HepG2 (cell line): Measurements from ENCODE around the gene PIGBOS1. TPM values are rescaled to one million over a fixed set of nuclear protein-coding genes. Genes with fewer than 3 reads are reported as not detected.

Source experiments
- ATAC-seq: fragments of 200-7000 bp; cut with Tn5 transposase; 3 replicates; pipeline ENCODE4 v1.9.1; 2020; ENCODE audit warnings: mild to moderate bottlenecking, moderate library complexity
- BruUV-seq: library from RNA; stranded (reverse); fragments of 400-500 nt; replicated peaks from 2 replicates; lab custom pipeline; 2021; lab: Mats Ljungman, UMichigan
- CTCF ChIA-PET: fragments of 300-600 bp; formaldehyde crosslinking; extraction: SDS; loops from one replicate; lab custom pipeline; 2021; ENCODE audit warnings: low total read pairs, inconsistent platforms, low intra/inter-chr PET ratio; lab: Yijun Ruan, JAX
- POLR2A ChIA-PET: fragments of 350-600 bp; sonication (Branson Sonifier 250); formaldehyde crosslinking; loops from one replicate; lab custom pipeline; 2020; ENCODE audit warnings: antibody characterized with exemption, inconsistent platforms; lab: Yijun Ruan, JAX
- DNase-seq: peaks from one replicate; pipeline ENCODE4 v3.0.0-alpha.2; 2015; ENCODE audit warnings: low spot score
- FAIRE-seq: peaks from 3 replicates; lab custom pipeline; 2011; peaks lifted over from hg19 to GRCh38; lab: Jason Lieb, UNC
- H2AFZ ChIP-seq: one replicate; pipeline ENCODE4 v1.6.1; 2011; ENCODE audit warnings: low read length, inconsistent platforms
- H3K27ac ChIP-seq: fragments of 300-600 bp; 3 replicates; pipeline ENCODE4 v1.8.0; 2011; ENCODE audit warnings: mixed run types, mild to moderate bottlenecking, mixed read lengths, low read length, inconsistent platforms; ENCODE audit not compliant: insufficient read depth; ENCODE audit errors: extremely low read length
- H3K27me3 ChIP-seq, 2 experiments: fragments of 200-600 bp in 1 of 2; 2 replicates in 1 of 2; 3 replicates in 1 of 2; pipeline versions ENCODE4 v1.6.0 to v1.8.0; 2011; ENCODE audit warnings: low read length in 2 of 2, mild to moderate bottlenecking in 2 of 2, moderate library complexity in 2 of 2, inconsistent platforms in 1 of 2; ENCODE audit not compliant: insufficient read depth in 2 of 2, control insufficient read depth in 1 of 2
- H3K36me3 ChIP-seq, 2 experiments: fragments of 200-600 bp in 1 of 2; replicated peaks in 1 of 2; 2 replicates in 1 of 2; 3 replicates in 1 of 2; pipeline versions ENCODE4 v1.5.1 to v1.8.0; 2011; ENCODE audit warnings: low read length in 2 of 2, inconsistent platforms in 1 of 2; ENCODE audit not compliant: insufficient read depth in 2 of 2, control insufficient read depth in 1 of 2
- H3K4me1 ChIP-seq: 2 replicates; pipeline ENCODE4 v1.5.1; 2012; ENCODE audit warnings: low read length, inconsistent platforms; ENCODE audit not compliant: insufficient read depth
- H3K4me2 ChIP-seq: 2 replicates; pipeline ENCODE4 v1.6.0; 2011; ENCODE audit warnings: low read depth, low read length, inconsistent platforms
- H3K4me3 ChIP-seq, 3 experiments: fragments of 200-600 bp in 1 of 3; sonication (generic), shearing (Covaris generic) in 1 of 3; replicated peaks in 1 of 3; 2 replicates each; pipeline ENCODE4 v1.5.1; 2011 to 2016; ENCODE audit warnings: low read length in 3 of 3, inconsistent platforms in 2 of 3, low read depth in 2 of 3, mild to moderate bottlenecking in 2 of 3, control low read depth in 1 of 3, mixed read lengths in 1 of 3; ENCODE audit not compliant: insufficient read depth in 1 of 3
- H3K79me2 ChIP-seq: one replicate; pipeline ENCODE4 v1.6.1; 2011; ENCODE audit warnings: low read length, inconsistent platforms; ENCODE audit not compliant: insufficient read depth
- H3K9ac ChIP-seq: 2 replicates; pipeline ENCODE4 v1.6.0; 2011; ENCODE audit warnings: mild to moderate bottlenecking, low read depth, low read length, inconsistent platforms; ENCODE audit not compliant: insufficient read depth
- H3K9me3 ChIP-seq: 2 replicates; pipeline ENCODE4 v1.5.1; 2012; ENCODE audit warnings: mild to moderate bottlenecking, low read length
- H4K20me1 ChIP-seq: 2 replicates; pipeline ENCODE4 v1.6.0; 2011; ENCODE audit warnings: inconsistent platforms, mild to moderate bottlenecking, low read length, moderate library complexity; ENCODE audit not compliant: insufficient read depth
- CREBL2 ChIP-seq: sonication (generic); formaldehyde crosslinking; IDR thresholded peaks from 2 replicates; pipeline ENCODE4 v1.8.1; 2023; ENCODE audit warnings: missing genetic modification reagents, mild to moderate bottlenecking, borderline replicate concordance
- DPF2 ChIP-seq: sonication (generic); formaldehyde crosslinking; IDR thresholded peaks from 2 replicates; pipeline ENCODE4 v1.4.0; 2020; ENCODE audit warnings: mild to moderate bottlenecking, low read depth, missing genetic modification reagents, borderline replicate concordance
- GFI1 ChIP-seq: sonication (generic); formaldehyde crosslinking; IDR thresholded peaks from 2 replicates; pipeline ENCODE4 v1.5.0; 2020; ENCODE audit warnings: missing genetic modification reagents, mild to moderate bottlenecking, borderline replicate concordance
- JDP2 ChIP-seq: sonication (generic); formaldehyde crosslinking; IDR thresholded peaks from 2 replicates; pipeline ENCODE4 v1.8.1; 2022; ENCODE audit warnings: missing genetic modification reagents, borderline replicate concordance
- KLF6 ChIP-seq: IDR thresholded peaks from 2 replicates; pipeline ENCODE4 v1.8.0; 2016; ENCODE audit warnings: missing biosample characterization, missing genetic modification reagents
- NAIF1 ChIP-seq: sonication (generic); formaldehyde crosslinking; IDR thresholded peaks from 2 replicates; pipeline ENCODE4 v1.5.0; 2020; ENCODE audit warnings: mild to moderate bottlenecking, missing genetic modification reagents, borderline replicate concordance
- PAF1 ChIP-seq: IDR thresholded peaks from 2 replicates; pipeline ENCODE4 v1.6.1; 2016; ENCODE audit warnings: missing genetic modification reagents, missing compliant biosample characterization
- REXO4 ChIP-seq: sonication (generic); formaldehyde crosslinking; IDR thresholded peaks from 2 replicates; pipeline ENCODE4 v1.8.0; 2022; ENCODE audit warnings: missing genetic modification reagents, mild to moderate bottlenecking, borderline replicate concordance
- ZNF253 ChIP-seq: sonication (generic); formaldehyde crosslinking; IDR thresholded peaks from 2 replicates; pipeline ENCODE4 v1.8.0; 2022; ENCODE audit warnings: mild to moderate bottlenecking, missing genetic modification reagents, borderline replicate concordance
- ZNF704 ChIP-seq: sonication (generic); formaldehyde crosslinking; IDR thresholded peaks from 2 replicates; pipeline ENCODE4 v1.8.1; 2023; ENCODE audit warnings: mild to moderate bottlenecking, inconsistent platforms, moderate library complexity, missing genetic modification reagents, borderline replicate concordance
- ZNF740 ChIP-seq: sonication (generic); formaldehyde crosslinking; IDR thresholded peaks from 2 replicates; pipeline ENCODE4 v1.4.0; 2020; ENCODE audit warnings: missing genetic modification reagents
- WGBS: methylation state at CpG from one replicate; pipeline ENCODE4 v1.1.6; 2017; ENCODE audit warnings: low lambda C conversion rate; 5-methylcytosine and 5-hydroxymethylcytosine counted together
- in situ Hi-C: cut with HindIII; loops from 2 replicates; pipeline ENCODE4 v1.10.0; 2017; ENCODE audit warnings: low pct_unique_long_range_greater_than_20kb; ENCODE audit not compliant: extremely low pct_ligation_motif_present
- intact Hi-C: fragments of 100-400 bp; cut with micrococcal nuclease; formaldehyde crosslinking; loops from one replicate; pipeline ENCODE4 v1.10.0; 2022; ENCODE audit not compliant: unreplicated experiment
- polyA plus RNA-seq, 8 experiments: library from polyadenylated mRNA; depleted of rRNA in 3 of 8; stranded (reverse) in 7 of 8; unstranded in 1 of 8; fragments of >200 nt; fragmentation: Illumina TruSeq in 4 of 8; extraction: Trizol in 4 of 8; gene quantifications; 2 replicates each; pipeline versions ENCODE4 v1.2.1 to v1.2.3, GENCODE V29; 2011 to 2016; ENCODE audit warnings: low read depth in 4 of 8, missing spikeins in 1 of 8, mixed read lengths in 1 of 8; ENCODE audit not compliant: insufficient read depth in 1 of 8
- total RNA-seq, 5 experiments: library from RNA; depleted of rRNA; stranded (reverse); fragments of >200 nt; fragmentation: Illumina TruSeq; extraction: Trizol; gene quantifications; 2 replicates each; pipeline ENCODE4 v1.2.3, GENCODE V29; 2016; ENCODE audit warnings: low read depth in 1 of 5
- TF ChIP-seq, protein P1 (sequence below), 2 experiments: sonication (generic) in 1 of 2; formaldehyde crosslinking in 1 of 2; IDR thresholded peaks; 2 replicates each; pipeline versions ENCODE4 v1.6.1 to v1.9.0; 2014 to 2022; ENCODE audit warnings: antibody characterized with exemption in 1 of 2, borderline replicate concordance in 1 of 2, inconsistent platforms in 1 of 2, low read depth in 1 of 2, missing genetic modification reagents in 1 of 2

The PIGBOS1 gene
- total and polyA plus RNA-seq, 2 of the 13 experiments (the other 11 are each of a cell fraction or from before 2014, with no cell fraction given), result 14.8 to 22.1 TPM

DNA sequence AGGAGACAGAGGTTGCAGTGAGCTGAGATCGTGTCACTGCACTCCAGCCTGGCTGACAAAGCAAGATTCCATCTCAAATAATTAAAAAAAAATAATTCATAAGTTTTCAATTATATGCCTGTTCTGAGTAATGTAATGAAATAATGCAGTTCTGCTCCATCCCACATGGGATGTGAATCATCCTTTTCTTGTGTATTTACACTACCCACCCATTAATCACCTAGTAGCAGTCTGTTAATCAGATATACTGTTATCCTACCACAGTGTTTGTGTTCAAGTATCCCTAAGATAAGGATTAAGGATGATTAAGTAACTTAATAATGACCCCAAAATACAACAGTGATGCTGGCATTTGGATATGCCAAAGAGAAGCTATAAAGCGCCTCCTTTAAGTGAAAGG, 38.9 kb upstream of the PIGBOS1 start (continued):
- TF ChIP-seq ZNF704 (CRISPR knock-in tag) (no peak), REXO4 (CRISPR knock-in tag) (no peak)

GRCh38 chr15:55356985-55357585, 38.2 kb upstream of the PIGBOS1 start:
- ATAC-seq (no peak), DNase-seq (no peak), FAIRE-seq (no peak)
- Histone ChIP-seq H3K36me3 (peaks cover 0 to 10% of the 10 kb centered on the region in 2 experiments; a peak in 2 of 5 replicates), H3K4me1 (peaks cover 7% of the 10 kb centered on the region; the same call in 1 of the 2 replicates), H4K20me1 (no peaks in the 10 kb centered on the region), H3K27me3 (no peaks in the 10 kb centered on the region), H3K9me3 (no peaks in the 10 kb centered on the region), H3K4me3 (no peak overlapping the region), H3K9ac (no peak overlapping the region), H2AFZ (no peak overlapping the region), H3K27ac (no peak overlapping the region), H3K79me2 (no peaks in the 10 kb centered on the region), H3K4me2 (no peak overlapping the region)
- no peak for TF ChIP-seq JDP2 (CRISPR knock-in tag)
- no peak for TF ChIP-seq GFI1 (CRISPR knock-in tag)
- TF ChIP-seq ZNF740 (CRISPR knock-in tag), result no peak
- TF ChIP-seq NAIF1 (CRISPR knock-in tag), result no peak
- TF ChIP-seq, protein P1, sequence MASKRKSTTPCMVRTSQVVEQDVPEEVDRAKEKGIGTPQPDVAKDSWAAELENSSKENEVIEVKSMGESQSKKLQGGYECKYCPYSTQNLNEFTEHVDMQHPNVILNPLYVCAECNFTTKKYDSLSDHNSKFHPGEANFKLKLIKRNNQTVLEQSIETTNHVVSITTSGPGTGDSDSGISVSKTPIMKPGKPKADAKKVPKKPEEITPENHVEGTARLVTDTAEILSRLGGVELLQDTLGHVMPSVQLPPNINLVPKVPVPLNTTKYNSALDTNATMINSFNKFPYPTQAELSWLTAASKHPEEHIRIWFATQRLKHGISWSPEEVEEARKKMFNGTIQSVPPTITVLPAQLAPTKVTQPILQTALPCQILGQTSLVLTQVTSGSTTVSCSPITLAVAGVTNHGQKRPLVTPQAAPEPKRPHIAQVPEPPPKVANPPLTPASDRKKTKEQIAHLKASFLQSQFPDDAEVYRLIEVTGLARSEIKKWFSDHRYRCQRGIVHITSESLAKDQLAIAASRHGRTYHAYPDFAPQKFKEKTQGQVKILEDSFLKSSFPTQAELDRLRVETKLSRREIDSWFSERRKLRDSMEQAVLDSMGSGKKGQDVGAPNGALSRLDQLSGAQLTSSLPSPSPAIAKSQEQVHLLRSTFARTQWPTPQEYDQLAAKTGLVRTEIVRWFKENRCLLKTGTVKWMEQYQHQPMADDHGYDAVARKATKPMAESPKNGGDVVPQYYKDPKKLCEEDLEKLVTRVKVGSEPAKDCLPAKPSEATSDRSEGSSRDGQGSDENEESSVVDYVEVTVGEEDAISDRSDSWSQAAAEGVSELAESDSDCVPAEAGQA (IDR thresholded peaks at IDR 0.05; ENCODE audit: low read depth), result no peak
- TF ChIP-seq, protein P1 (CRISPR knock-in tag; IDR thresholded peaks at IDR 0.05; ENCODE audit: borderline replicate concordance), result no peak
- no peak for TF ChIP-seq KLF6 (CRISPR knock-in tag)
- no peak for TF ChIP-seq DPF2 (CRISPR knock-in tag)
- TF ChIP-seq ZNF253, result no peak
- TF ChIP-seq CREBL2 (CRISPR knock-in tag), result no peak
- TF ChIP-seq PAF1, result no peak
- ChIA-PET POLR2A (no interaction called here), CTCF (no interaction called here)
- in situ Hi-C loops, result no loop called here
- intact Hi-C loops, result no loop called here
- no TSS peak for BruUV-seq
- 98% methylated on average over 5 of the region's 5 CpGs for WGBS
